IPS-NIHi11 (cell line): ENCODE results near the gene NRG3.

ENCODE experiments used
- DNase-seq: peaks from one replicate; pipeline ENCODE4 v3.0.0; 2012; ENCODE audit warnings: mixed read lengths, low spot score

Gene NRG3

DNA sequence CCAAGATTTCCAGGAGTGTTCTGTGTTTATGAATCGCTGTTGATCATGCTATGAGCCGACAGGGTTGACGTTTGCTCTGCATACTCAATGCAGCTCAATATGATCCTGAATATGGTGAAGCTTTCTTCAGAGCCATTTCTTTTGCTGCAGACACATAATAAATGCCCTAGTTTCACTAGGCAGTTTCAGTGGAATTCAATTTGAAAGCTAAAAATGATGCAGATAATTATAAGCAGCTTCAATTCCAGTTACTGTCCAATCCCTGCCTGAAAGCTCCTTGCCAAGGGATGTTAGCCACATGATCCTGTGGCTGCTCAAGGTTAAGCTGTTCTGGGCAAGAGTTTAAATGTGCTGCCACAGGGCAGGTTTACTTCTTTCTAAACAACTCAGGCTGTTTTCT, 805.6 kb downstream of the NRG3 start:
- no peak for DNase-seq

DNA sequence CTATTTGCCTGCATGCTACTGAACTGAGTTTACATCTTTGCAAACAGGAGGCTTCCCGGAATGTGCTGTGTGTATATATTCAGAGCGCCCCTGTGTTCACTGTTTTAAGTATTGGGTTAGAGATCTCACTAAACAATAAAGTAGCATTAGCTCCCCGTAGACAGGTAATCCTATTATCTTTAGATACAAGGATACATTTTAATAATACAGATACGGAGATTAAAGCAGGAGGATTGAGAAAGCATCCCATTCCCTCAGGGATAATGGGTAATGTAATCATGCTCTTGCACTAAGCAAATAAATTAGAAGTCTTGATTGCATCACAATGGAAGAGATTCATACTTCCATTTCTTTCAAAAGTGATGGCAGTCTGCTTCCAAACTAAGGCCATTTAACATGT, 809.0 kb downstream of the NRG3 start:
- DNase-seq: no peak

DNA sequence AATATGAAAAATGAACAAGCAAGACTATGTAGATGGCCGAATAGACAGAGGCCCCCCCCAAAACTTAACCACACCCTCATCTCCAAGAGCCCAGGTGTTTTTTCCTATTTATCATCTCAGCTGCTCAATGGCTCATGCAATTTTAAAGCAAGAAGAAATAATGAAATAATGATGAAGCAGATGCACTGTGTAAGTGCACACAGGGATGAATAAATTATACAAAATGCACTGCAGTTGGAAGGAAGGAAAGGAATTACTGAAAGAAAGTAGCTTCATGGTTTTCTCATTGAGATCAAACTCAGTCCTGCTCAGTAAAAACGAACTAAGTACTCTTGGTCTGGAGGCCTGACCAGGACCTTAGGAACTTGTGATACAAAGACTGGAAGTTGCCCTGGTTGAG, 810.1 kb downstream of the NRG3 start:
- DNase-seq: no peak

DNA sequence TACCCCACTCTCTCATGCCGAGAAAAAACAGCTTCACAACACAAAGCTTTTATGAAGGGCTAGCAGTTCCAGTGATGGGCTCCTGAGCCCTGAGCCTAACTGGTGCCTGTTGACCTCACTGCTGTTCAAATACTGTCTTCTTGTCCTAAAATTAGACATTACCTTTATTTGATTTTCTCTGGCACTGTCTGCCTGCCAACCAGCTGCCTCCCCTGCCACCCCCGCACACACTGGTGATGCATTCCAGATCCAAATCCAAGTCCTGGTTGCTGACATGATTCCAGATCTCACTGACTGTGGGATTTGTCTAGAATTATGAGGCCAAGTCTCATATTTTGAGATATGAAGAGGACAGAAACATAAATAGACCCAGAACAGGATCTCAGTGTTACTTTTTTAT, 816.2 kb downstream of the NRG3 start:
- no peak for DNase-seq

DNA sequence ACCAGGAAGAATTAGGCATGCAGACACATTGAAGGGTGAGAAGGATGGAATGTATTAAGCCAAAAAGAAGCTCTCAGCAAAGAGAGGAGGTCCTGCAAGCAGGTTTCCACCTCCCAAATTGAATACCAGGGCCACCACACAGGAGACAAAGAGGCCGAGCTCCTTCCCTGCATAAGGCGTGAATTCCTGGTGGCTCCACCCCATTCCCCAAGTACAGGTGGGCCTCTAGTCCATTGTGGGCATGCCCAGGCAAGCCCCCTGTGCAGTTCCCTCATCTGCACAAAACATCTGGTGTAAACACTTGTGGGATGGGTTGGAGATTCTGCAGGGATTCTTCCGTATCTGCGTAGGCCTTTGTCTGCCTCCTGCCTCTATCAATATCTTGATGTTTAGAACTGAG, 817.5 kb downstream of the NRG3 start:
- DNase-seq: no peak

DNA sequence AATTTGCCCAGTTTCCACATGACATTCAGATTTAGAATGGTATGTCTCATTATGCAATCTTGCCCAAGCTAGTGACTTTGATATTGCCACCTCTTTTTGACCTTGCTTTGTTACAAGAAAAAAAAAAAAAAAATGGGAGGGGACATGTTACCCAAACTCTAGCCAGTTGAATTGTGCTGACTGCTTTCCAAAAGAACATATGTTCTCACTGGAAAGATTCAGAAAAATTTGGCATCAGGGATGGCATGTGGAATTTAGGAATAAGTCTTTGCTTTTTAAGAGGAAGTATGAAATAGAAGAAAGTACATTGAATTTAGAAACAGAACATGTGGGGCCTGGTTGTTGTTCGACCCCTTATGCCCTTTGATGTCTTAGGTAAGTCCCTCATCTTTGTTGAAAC, 846.8 kb downstream of the NRG3 start:
- DNase-seq: no peak

DNA sequence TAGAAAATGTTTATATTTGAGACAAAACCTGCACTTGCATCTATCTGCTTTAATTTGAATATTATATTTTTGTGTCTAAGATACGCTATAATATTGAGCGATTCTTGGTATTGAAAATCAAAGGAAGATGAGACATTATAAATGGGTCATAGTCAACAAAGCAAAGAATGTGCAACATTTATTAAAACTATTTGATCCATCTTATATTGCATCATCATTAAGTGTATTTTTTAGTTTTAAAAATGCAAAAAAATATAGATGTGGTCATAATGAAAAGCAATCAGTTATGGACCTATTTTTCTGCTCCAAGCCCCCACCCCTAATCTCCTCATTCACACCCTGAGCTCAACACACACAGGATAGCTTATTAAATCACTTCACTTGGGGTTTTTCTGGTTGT, 847.3 kb downstream of the NRG3 start:
- DNase-seq: no peak

DNA sequence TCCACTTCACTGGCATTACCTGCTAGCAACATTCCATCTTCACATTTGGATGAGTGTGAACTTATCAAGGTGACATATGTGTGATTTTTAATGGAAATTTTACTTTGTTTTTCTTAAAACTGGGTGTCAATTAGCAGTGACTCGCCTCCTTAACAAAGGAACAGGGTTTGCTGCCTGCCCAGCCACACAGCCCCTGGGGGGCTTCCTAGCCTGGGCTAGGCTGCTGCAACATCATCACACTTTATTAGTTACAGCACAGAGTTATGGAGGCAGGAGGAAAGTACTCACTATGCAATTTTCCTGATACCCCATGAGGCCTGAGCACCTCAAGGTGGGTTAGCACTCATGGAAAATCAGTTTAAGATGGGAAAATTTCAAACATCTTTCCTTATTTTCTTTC, 861.3 kb downstream of the NRG3 start:
- no peak for DNase-seq

DNA sequence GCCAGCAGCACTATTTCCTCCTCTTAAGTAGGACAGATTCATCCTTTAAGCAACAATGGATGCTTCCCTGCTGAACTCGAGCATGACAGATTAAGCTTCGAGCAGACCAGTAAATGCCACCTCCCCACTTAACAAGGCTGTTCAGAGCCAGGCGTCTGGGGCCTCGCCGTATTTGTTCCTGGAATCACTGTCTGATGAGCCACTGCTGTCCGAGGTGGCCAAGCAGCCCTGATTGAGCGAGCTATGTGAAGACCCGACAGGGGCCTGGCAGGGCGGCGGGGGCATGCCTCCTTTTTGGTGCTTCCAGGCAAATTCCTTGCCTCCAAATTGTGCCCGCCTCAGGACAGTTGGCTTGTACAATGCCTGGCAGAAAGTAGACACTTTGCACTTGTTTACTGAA, 862.6 kb downstream of the NRG3 start:
- DNase-seq: no peak

DNA sequence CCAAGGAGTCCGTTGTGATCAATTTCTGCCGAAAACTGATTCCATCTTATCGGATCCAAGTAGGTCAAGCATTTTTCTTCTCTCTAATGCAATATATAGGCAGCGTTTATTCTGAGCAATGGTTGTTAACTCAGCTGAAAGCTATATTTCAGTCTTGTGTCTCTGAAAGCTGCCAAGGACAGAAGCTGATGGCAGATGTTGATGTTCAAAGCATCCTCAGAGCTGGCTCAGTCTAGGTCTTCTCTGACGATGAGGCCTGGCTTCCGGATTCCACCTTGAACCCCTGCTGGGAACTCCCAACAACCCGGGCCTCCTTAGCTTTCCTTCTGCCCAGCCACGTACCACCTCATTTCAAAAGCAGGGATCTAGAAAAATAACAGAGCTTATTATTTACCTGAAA, 863.6 kb downstream of the NRG3 start:
- no peak for DNase-seq

DNA sequence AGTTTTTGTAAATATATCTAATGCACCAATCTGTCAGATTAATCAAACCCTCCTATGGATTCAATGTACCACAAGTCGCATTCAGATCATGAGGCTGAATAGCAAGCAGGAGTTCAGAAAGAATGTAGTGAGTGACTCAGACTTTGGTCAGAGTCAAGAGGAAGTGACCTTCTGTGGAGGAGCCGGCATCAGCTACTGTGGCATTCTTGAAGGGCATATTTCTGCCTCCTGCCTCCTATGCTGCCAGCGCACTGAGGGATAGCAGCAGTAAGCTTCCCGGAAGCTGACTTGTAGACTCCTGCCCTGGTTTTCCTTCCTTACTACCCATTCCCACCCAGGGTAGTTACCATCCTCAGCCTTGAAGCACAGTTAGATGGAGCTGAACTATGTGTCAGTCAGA, 867.5 kb downstream of the NRG3 start:
- DNase-seq: no peak

DNA sequence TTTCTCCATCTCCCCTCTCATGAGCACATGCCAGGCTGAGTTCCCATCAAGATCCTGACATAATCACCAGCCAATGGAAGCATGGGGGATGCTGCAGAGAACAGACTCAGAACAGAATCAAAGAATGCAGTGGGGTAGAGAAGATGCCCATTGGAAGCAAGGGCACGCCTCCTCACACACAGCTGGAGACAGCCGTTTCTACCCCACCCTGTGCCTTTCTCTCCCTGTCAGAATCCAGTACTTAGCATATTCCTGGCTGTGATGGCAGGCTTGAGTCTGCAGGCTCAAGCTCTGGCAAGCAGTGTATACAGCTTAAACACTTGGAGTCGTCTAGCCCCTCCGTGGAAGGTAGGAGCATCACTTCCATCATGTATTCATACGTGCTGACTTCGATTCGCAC, 867.9 kb downstream of the NRG3 start:
- DNase-seq: no peak

DNA sequence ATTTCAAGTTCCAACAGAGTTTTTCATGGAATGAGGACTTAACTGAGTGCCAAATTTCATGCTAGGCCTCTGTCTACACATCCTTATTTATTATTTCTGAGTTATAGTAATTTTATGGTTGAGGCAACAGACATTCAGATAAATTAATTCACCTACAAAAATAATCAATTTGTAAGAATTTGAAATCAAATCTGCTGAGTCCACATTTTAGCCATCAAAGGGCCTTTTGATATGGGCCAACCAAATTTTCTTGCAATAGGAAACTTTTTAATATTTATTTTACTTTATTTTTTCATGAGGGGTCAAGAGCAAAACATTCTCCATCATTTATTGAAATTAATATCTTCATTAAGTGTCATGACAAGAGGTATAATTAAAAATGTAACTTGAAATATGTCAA, 875.5 kb downstream of the NRG3 start:
- DNase-seq: no peak

DNA sequence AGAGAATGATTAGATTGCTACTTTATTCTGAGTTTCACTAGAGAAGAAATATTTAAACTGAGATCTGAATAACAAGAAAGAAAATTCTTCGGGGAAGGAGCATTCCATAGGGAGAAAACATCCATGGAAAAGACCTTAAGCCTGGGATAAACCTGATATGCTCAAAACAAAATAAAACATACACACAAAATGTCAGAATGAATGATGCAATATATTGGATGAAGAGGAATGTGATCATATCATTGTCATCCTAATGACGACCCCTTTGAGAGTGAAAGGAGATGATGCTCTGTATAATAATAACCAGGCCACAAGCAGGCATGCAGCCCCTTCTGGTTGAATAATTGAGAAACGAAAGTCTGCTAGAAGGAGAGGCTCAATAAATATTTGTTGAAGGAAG, 882.4 kb downstream of the NRG3 start:
- no peak for DNase-seq

DNA sequence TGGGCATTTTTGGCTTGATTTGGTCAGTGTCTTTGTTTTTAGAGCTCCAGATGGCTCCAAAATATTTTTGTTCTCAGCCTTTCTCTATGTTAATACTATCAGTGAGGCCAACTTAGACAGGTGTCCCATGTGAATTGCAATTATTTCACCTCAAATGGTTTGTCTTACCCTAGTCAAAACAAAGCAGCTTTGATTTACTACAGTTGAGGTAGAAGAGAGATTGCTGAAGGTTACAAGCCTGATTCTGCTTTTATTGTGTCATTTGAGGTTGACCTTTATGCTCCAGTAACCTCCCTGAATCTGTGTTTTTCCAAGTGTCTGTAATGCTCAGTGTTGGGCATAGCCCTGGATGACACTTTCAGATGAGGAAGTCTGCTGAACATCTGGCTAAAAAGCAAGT, 882.9 kb downstream of the NRG3 start:
- no peak for DNase-seq

DNA sequence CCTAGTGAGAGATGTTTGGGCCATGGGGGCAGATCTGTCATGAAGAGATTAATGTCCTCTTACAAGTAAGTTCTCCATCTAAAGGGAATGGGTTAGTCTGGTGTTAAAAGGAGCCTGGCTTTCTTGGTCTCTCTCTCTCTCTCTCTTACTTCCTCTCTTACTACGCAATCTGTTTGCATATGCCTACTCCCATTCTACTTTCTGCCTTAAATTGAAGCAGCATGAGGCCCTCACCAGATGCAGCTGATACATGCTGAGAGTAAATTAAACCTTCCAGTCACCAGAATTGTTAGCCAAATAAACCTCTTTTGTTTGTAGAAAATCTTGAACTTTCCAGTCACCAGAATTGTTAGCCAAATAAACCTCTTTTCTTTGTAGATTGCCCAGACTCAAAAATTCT, 884.1 kb downstream of the NRG3 start:
- no peak for DNase-seq

DNA sequence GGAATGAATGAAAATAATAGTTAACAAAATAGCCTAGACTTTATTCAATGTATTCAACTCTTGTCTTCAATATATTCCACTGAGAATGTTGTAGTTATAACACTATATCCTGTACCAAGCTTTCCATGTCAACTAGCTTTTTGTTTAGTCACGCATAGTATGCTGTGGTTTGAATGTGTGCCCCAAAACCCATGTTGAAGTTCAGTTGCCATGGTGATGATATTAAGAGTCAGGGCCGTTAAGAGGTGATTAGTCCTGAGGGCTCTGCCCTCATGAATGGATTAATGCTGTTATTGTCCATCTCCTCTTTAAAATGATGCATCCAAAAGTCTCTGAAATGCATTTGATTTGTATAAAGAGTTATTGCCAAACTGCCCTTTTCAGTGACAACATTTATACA, 887.6 kb downstream of the NRG3 start:
- no peak for DNase-seq

DNA sequence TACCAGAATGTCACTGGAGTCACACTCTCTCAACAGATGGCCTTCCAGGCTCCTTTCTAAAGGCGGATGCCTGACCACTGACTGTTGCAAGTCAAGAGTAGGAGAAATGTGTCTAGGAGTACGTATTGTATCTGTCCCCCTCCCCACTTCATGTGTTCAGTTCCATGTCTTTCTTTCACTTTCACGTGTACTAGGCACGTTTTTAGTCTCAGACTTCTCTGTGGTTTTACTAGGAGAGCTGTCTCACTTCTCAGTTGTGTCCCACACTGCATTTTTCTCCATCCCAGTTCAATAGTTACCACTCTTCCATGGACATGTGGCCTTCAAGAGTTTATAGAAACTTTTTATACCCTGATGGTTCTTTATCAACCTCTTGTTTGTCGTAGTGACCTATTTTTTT, 893.0 kb downstream of the NRG3 start:
- DNase-seq: no peak

DNA sequence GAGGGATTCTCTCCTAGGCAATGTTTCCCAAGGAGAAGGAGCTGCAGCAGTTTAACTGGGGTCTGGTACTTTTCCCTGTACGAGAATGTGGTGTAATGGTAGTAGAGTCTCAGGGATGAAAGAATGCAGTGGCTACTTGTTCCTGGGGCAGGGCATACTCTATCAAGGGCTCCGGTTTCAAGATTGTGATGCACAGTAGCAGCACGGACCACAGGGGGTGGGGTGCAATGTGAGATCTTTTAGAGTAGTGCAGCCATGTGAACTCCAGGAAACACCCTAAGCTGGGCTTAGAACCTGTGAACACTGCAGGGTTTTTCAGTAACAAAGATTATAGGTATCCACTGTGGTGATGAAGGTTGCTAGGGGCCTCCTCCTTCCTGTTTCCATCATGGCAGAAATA, 903.9 kb downstream of the NRG3 start:
- no peak for DNase-seq

DNA sequence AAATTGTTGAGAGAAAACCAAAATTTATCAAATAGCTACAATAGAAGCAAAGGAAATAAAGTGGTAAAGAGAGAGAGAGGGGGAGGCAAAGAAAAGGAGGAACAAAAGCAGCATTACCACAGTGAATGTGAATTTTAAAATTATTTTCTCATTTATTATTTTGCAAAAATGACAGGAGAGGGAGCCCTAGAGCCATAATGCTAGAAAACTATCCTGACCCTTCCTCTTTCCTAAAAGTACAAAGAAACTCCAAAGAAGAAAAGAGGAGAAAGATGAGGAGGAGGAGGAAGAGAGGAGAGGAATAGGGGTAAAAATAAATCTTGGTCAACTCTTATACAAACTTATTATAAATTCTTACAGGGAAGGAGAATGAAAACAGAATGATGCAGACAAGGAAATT, 921.5 kb downstream of the NRG3 start:
- DNase-seq: no peak

DNA sequence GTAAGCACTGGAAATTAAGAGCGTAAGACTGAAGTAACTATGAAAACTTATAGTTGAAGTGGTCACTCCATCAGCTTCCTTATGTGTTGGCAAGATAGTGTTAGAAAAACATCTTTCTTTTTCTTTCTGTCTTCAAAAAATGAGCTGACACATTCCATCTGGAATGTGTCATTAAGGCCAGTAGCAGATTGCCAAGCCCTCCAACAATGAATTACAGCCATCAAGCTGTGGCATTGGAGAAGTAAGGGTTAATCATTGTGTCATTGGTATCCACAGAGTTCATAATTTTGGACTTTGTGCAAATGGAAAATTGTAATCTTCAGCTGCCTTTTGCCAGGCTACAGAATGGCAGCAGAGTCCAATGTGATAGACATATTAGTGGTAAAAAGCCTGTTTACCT, 926.3 kb downstream of the NRG3 start:
- no peak for DNase-seq

DNA sequence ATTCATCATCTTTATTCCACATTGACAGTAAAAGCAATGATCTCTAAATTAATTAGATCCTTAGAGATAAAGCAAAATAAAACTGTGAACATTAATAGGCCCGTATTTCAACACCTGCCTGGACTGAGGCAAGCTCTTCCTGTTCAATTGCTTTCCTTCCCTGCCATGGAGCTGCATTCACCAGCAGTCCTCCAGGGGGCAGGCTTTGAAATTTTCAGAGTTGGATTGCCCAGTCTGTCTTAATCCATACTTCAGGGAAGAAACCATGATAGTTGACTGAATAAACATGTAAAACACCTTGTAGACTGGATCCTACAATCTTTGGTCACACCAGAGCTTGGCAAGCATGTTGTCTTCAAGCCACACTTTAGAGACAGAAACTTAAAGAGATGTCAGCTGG, 936.6 kb downstream of the NRG3 start:
- DNase-seq: peak; percentile 44

DNA sequence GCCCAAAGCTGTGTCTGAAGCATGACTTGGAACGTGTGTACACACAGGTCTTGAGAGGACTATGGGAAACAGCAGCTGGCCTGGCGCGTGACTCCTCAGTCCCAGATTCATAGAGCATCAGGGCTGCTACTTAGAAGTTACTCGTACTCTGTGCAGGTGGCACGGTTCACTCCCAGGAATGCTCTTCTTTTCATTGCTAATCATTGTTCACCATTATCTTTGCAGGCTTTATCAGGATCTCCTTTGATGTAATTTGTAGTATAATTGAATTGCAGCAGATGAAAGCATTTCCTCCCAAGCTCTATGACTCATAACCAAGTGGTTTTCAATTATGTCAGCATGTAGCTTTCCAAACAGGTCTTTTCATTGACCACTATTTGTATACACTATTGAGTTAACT, 938.9 kb downstream of the NRG3 start:
- DNase-seq: no peak

DNA sequence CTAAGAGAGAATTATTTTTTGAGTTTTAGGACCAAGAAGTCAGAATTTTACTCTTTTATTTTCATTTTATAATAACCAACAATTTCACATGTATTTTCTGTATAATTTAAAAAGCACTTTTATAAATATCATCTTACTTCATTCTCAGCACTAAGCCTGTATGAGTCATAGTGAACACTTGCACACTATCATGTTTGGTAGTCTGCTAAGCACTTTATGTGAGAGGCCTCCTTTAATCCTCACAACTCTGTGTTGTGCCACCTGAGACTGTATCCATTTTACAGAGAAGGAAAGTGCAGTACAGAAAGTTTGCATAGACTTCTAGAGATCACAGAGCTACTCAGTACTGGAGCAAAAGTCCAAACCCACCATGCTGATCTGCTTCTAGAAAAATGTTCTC, 939.6 kb downstream of the NRG3 start:
- DNase-seq: no peak

DNA sequence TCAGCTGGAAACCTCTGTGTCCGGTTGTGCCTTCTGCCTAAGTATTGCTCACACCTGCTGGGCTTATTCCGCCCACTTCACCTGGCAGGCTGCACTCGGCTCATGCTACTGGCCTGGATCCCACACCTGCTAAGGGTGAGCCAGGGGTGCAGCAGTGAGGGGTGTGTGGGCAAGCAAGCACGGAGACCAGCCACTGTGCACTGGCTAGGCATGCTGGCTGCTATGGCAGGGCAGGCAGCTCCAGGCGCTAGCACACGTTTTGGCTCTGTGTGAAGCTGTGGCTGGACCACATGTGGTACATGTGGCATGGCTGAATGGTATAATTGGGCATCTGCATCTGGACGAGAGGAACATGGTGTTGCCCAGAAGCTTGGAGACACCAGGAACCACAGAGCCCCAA, 940.7 kb downstream of the NRG3 start:
- no peak for DNase-seq
